SK-N-MC (cell line): ENCODE measurements around the gene FOXP2.

Experiments
- EZH2 ChIP-seq: fragments of 200-600 bp; sonication (generic); IDR thresholded peaks from one replicate; pipeline ENCODE4 v1.6.1; 2017; ENCODE audit warnings: antibody characterized with exemption
- FOXP2 ChIP-seq: optimal IDR thresholded peaks from 2 replicates; pipeline ENCODE3; 2011; ENCODE audit warnings: mild to moderate bottlenecking, moderate library complexity; ENCODE audit not compliant: insufficient read depth; ENCODE audit errors: extremely low read length, control extremely low read depth
- POLR2AphosphoS5 ChIP-seq: IDR thresholded peaks from 2 replicates; pipeline ENCODE4 v1.6.1; 2012; ENCODE audit warnings: mild to moderate bottlenecking, low read depth, low read length, borderline replicate concordance

DNA sequence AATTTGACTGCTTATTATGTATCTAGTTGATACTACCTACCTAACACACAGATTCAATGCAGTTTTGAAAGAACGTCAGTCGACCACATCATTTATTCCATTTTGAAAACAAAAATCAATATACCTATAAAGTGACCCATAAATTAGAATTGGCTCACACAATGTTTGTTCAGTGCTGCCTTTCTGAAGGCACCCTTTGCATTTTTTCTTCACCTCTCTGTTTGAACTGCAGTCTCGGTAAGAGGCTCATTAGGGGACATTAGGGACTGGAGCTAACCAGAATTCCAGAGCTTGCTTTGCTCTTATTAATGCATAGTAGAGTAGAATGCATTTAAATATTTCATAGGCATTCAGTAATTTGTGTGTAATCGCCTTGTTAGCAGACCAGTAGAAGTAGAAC lies 234.1 kb downstream of the FOXP2 start:
- TF ChIP-seq POLR2AphosphoS5 (no peak), EZH2 (no peak), FOXP2 (no peak)
